ENCODE data around the gene MAIP1. TPM values are rescaled to one million over a fixed set of nuclear protein-coding genes. Genes with fewer than 3 reads are reported as not detected.

Gene MAIP1
- total and polyA plus RNA-seq, 9 of the 15 experiments (the other 6 are each of a cell fraction or from before 2014, with no cell fraction given), result 3.6 to 30.0 (median 24.5) TPM

DNA sequence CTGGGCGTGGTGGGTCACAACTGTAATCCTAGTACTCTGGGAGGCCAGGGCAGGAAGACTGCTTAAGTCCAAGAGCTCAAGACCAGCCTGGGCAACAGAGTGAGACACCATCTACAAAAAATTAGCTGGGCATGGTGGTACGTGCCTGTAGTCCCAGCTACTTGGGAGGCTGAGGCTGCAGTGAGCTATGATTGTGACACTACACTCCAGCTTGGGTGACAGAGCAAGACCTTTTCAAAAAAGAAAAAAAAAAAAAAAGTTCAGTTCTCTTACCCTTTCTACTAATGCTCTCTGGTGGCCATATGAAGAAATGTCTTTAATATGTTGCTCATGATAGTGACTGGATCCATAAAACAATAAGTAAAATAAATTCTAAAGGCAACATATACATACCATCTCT, 15.0 kb upstream of the MAIP1 start:
- FAIRE-seq, result no peak
- Histone ChIP-seq H3K36me3 (ENCODE audit: control insufficient read depth, insufficient read depth, low read length) (peaks cover 56% of the 10 kb centered on the region), H3K27ac (ENCODE audit: extremely low read depth, low read depth, low read length) (no peak overlapping the region), H3K9me3 (replicated peaks; ENCODE audit: control insufficient read depth, insufficient read depth, low read depth, low read length) (no peaks in the 10 kb centered on the region), H3K9me1 (ENCODE audit: control insufficient read depth, insufficient read depth, low read length) (no peaks in the 10 kb centered on the region), H3K4me3 (no peak overlapping the region), H3K79me2 (ENCODE audit: control insufficient read depth, insufficient read depth, low read length) (peaks cover 5% of the 10 kb centered on the region; the same call in 1 of the 3 replicates), H3K27me3 (ENCODE audit: control insufficient read depth in 2 of 2, insufficient read depth in 2 of 2, low read length in 2 of 2) (no peaks in the 10 kb centered on the region), H3K4me2 (ENCODE audit: insufficient read depth, low read length) (no peak overlapping the region), H4K20me1 (replicated peaks; ENCODE audit: control insufficient read depth, insufficient read depth, low read length) (no peaks in the 10 kb centered on the region), H3K9ac (ENCODE audit: insufficient read depth in 1 of 2, low read depth in 2 of 2, low read length in 2 of 2) (no peak overlapping the region), H3K4me1 (replicated peaks in 1 of 2; ENCODE audit: control insufficient read depth in 2 of 2, insufficient read depth in 2 of 2, low read length in 2 of 2) (no peaks in the 10 kb centered on the region), H2AFZ (ENCODE audit: low read depth, low read length) (no peak overlapping the region)
- CTCF ChIA-PET (ENCODE audit: low intra/inter-chr PET ratio), result interaction anchor here (1.9 kb wide), 1 partner anchor 235 kb away, joined by 10 read pairs; no protein-coding TSS in a partner anchor
- peak; percentile 76 for ATAC-seq
- in situ Hi-C loops (cut with MboI), result no loop called here
- POLR2A ChIA-PET, result no interaction called here
- DNase-seq (ENCODE audit: extremely low read depth in 1 of 4, low spot score in 3 of 4), result no peak
- 100% methylated on average over 2 of the region's 2 CpGs for WGBS (ENCODE audit: insufficient coverage, low coverage, missing lambda C conversion rate)
- intact Hi-C loops (cut with micrococcal nuclease), result loop anchor here (5.0 to 10.0 kb wide), 2 partner anchors 238 to 1626 kb away; no protein-coding TSS in a partner anchor
- BruUV-seq (replicated peaks), result no TSS peak
- TF ChIP-seq ZNF384 (IDR thresholded peaks at IDR 0.05; ENCODE audit: low read depth, low read length), result peak; percentile 88
- no peak for TF ChIP-seq SLC30A9 (CRISPR knock-in tag; IDR thresholded peaks at IDR 0.05)
- no peak for TF ChIP-seq ZNF589 (CRISPR knock-in tag; IDR thresholded peaks at IDR 0.05; ENCODE audit: low read depth)
- no peak for TF ChIP-seq TCF7 (IDR thresholded peaks at IDR 0.05; ENCODE audit: borderline replicate concordance)
- TF ChIP-seq THAP12 (CRISPR knock-in tag; IDR thresholded peaks at IDR 0.05), result no peak
- no peak for TF ChIP-seq TEAD4 (IDR thresholded peaks at IDR 0.05; ENCODE audit: low read length)
- TF ChIP-seq TEAD4 (CRISPR knock-in tag; IDR thresholded peaks at IDR 0.05; ENCODE audit: borderline replicate concordance), result no peak
- no peak for TF ChIP-seq ZNF507 (tag; conservative IDR thresholded peaks at IDR 0.05)
- no peak for TF ChIP-seq KDM1A (IDR thresholded peaks at IDR 0.05)
- TF ChIP-seq GTF2A2 (tag; IDR thresholded peaks at IDR 0.05), result no peak
- TF ChIP-seq TCFL5 (CRISPR knock-in tag; conservative IDR thresholded peaks at IDR 0.05), result no peak
- TF ChIP-seq NR2C1 (IDR thresholded peaks at IDR 0.05), result no peak
- TF ChIP-seq NR2C1 (tag; IDR thresholded peaks at IDR 0.05), result no peak
- peak in 1 of 3 experiments; percentile 44; a peak in 2 of 6 replicates for TF ChIP-seq CTCF (IDR thresholded peaks at IDR 0.05 in 2 of 3, conservative IDR thresholded peaks at IDR 0.05 in 1 of 3; ENCODE audit: insufficient read depth in 2 of 3, low read depth in 1 of 3, low read length in 3 of 3)
- no peak for TF ChIP-seq ZNF12 (CRISPR knock-in tag; IDR thresholded peaks at IDR 0.05)
- TF ChIP-seq ZFX (CRISPR knock-in tag; IDR thresholded peaks at IDR 0.05), result no peak
- no peak for TF ChIP-seq SMARCC2 (IDR thresholded peaks at IDR 0.05; ENCODE audit: low read depth)
- no peak for TF ChIP-seq CXXC5 (CRISPR knock-in tag; IDR thresholded peaks at IDR 0.05)
- TF ChIP-seq, protein P1, sequence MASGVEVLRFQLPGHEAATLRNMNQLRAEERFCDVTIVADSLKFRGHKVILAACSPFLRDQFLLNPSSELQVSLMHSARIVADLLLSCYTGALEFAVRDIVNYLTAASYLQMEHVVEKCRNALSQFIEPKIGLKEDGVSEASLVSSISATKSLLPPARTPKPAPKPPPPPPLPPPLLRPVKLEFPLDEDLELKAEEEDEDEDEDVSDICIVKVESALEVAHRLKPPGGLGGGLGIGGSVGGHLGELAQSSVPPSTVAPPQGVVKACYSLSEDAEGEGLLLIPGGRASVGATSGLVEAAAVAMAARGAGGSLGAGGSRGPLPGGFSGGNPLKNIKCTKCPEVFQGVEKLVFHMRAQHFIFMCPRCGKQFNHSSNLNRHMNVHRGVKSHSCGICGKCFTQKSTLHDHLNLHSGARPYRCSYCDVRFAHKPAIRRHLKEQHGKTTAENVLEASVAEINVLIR (CRISPR knock-in tag; IDR thresholded peaks at IDR 0.05), result no peak
- TF ChIP-seq GABPB1 (CRISPR knock-in tag; IDR thresholded peaks at IDR 0.05), result no peak
- no peak for TF ChIP-seq ZNF217 (CRISPR knock-in tag; IDR thresholded peaks at IDR 0.05)

Data from K562 (cell line).